GM12878 (cell line): ENCODE measurements around the gene TM7SF3. TPM values are rescaled to one million over a fixed set of nuclear protein-coding genes. Genes with fewer than 3 reads are reported as not detected.
A peak's percentile ranks its signal among the peaks of the same experiment; 100 is the strongest.

Experiments
- CBFB ChIP-seq: IDR thresholded peaks from 2 replicates; pipeline ENCODE4 v1.6.1; 2016; ENCODE audit warnings: antibody characterized with exemption, low read depth
- CBX5 ChIP-seq: sonication (generic); IDR thresholded peaks from 2 replicates; pipeline ENCODE4 v1.6.1; 2016; ENCODE audit warnings: low read depth, moderate library complexity, mild to moderate bottlenecking, inconsistent platforms
- CHD2 ChIP-seq: IDR thresholded peaks from 2 replicates; pipeline ENCODE4 v1.6.1; 2011; ENCODE audit warnings: low read depth, low read length, improper control_type of control experiment, borderline replicate concordance
- IKZF2 ChIP-seq, 2 experiments: fragments of 450-650 bp; IDR thresholded peaks; 2 replicates each; pipeline ENCODE4 v1.6.1; 2017; ENCODE audit warnings: mild to moderate bottlenecking in 2 of 2, moderate library complexity in 2 of 2
- MEF2A ChIP-seq: IDR thresholded peaks from 2 replicates; pipeline ENCODE4 v1.6.1; 2011; ENCODE audit warnings: low read depth, mild to moderate bottlenecking, low read length, moderate library complexity; ENCODE audit not compliant: insufficient read depth
- RUNX3 ChIP-seq: IDR thresholded peaks from 2 replicates; pipeline ENCODE4 v1.6.1; 2012; ENCODE audit warnings: low read length, inconsistent platforms
- SUZ12 ChIP-seq: fragments of 200-600 bp; sonication (generic); IDR thresholded peaks from one replicate; pipeline ENCODE4 v1.6.1; 2018; ENCODE audit warnings: antibody characterized with exemption, mild to moderate bottlenecking; ENCODE audit not compliant: unreplicated experiment
- ZNF274 ChIP-seq: IDR thresholded peaks from one replicate; pipeline ENCODE4 v1.8.0; 2011; ENCODE audit not compliant: insufficient read length, insufficient read depth
- ZNF384 ChIP-seq: IDR thresholded peaks from 2 replicates; pipeline ENCODE4 v1.6.1; 2012; ENCODE audit warnings: low read depth, mild to moderate bottlenecking, low read length, improper control_type of control experiment, borderline replicate concordance
- polyA plus RNA-seq, 11 experiments: library from polyadenylated mRNA; depleted of rRNA in 4 of 11; unstranded in 6 of 11; stranded (reverse) in 5 of 11; fragments of >200 nt; fragmentation: Nextera tagmentation in 4 of 11; fragmentation: Illumina TruSeq in 1 of 11; extraction: Ambion mirVana in 4 of 11; extraction: Trizol in 1 of 11; gene quantifications; 1 replicate in 1 of 11; 2 replicates in 10 of 11; pipeline versions ENCODE4 v1.2.1 to v1.2.3, GENCODE V29; 2011 to 2016; ENCODE audit warnings: inconsistent platforms in 2 of 11, missing spikeins in 2 of 11, low read depth in 1 of 11
- total RNA-seq, 4 experiments: library from RNA; depleted of rRNA in 3 of 4; stranded (reverse); fragments of >200 nt in 3 of 4; fragmentation: Illumina TruSeq in 1 of 4; extraction: Trizol in 1 of 4; gene quantifications; 2 replicates each; pipeline versions ENCODE4 v1.2.1 to v1.2.3, GENCODE V29; 2013 to 2021
- TF ChIP-seq, protein P1 (sequence below): IDR thresholded peaks from 2 replicates; pipeline ENCODE4 v1.6.1; 2011; ENCODE audit warnings: borderline replicate concordance, low read depth, mild to moderate bottlenecking, moderate library complexity, mixed read lengths, low read length; ENCODE audit not compliant: insufficient read depth; ENCODE audit errors: extremely low read length
- TF ChIP-seq, protein P2 (sequence below): fragments of 450-650 bp; IDR thresholded peaks from 2 replicates; pipeline ENCODE4 v1.6.1; 2018; ENCODE audit warnings: mild to moderate bottlenecking, low read depth, moderate library complexity; ENCODE audit not compliant: partially characterized antibody

TM7SF3 gene
- total and polyA plus RNA-seq, 10 of the 15 experiments (the other 5 are each of a cell fraction or from before 2014, with no cell fraction given) = 31.4 to 341 (median 74.8) TPM

- peak; percentile 51; the same call in 1 of the 2 replicates for TF ChIP-seq ZNF384
- no peak for TF ChIP-seq SUZ12
- no peak for TF ChIP-seq CBX5
- TF ChIP-seq MEF2A = no peak
- TF ChIP-seq, protein P1, sequence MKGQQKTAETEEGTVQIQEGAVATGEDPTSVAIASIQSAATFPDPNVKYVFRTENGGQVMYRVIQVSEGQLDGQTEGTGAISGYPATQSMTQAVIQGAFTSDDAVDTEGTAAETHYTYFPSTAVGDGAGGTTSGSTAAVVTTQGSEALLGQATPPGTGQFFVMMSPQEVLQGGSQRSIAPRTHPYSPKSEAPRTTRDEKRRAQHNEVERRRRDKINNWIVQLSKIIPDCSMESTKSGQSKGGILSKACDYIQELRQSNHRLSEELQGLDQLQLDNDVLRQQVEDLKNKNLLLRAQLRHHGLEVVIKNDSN = no peak
- no peak for TF ChIP-seq CHD2
- TF ChIP-seq, protein P2, sequence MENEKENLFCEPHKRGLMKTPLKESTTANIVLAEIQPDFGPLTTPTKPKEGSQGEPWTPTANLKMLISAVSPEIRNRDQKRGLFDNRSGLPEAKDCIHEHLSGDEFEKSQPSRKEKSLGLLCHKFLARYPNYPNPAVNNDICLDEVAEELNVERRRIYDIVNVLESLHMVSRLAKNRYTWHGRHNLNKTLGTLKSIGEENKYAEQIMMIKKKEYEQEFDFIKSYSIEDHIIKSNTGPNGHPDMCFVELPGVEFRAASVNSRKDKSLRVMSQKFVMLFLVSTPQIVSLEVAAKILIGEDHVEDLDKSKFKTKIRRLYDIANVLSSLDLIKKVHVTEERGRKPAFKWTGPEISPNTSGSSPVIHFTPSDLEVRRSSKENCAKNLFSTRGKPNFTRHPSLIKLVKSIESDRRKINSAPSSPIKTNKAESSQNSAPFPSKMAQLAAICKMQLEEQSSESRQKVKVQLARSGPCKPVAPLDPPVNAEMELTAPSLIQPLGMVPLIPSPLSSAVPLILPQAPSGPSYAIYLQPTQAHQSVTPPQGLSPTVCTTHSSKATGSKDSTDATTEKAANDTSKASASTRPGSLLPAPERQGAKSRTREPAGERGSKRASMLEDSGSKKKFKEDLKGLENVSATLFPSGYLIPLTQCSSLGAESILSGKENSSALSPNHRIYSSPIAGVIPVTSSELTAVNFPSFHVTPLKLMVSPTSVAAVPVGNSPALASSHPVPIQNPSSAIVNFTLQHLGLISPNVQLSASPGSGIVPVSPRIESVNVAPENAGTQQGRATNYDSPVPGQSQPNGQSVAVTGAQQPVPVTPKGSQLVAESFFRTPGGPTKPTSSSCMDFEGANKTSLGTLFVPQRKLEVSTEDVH = no peak
- no peak for TF ChIP-seq IKZF2 (IDR thresholded peaks at IDR 0.05)
- TF ChIP-seq RUNX3 = peak; percentile 37; the same call in 1 of the 2 replicates
- no peak for TF ChIP-seq ZNF274
- no peak for TF ChIP-seq CBFB
These were observed 73.0 kb downstream of the TM7SF3 start (continued) for GRCh38 chr12:26941215-26941594.
